Karpas-422 (cell line): Measurements from ENCODE around the gene RSAD1. TPM values are rescaled to one million over a fixed set of nuclear protein-coding genes. Genes with fewer than 3 reads are reported as not detected.
A peak's percentile ranks its signal among the peaks of the same experiment; 100 is the strongest.

Source experiments
- DNase-seq: peaks from one replicate; pipeline ENCODE4 v3.0.0-alpha.2; 2015
- H2AFZ ChIP-seq: fragments of 200-600 bp; sonication (generic); 2 replicates; pipeline ENCODE4 v1.6.1; 2014; ENCODE audit warnings: antibody characterized with exemption, low read length, mixed read lengths
- H3K27ac ChIP-seq: fragments of 200-600 bp; sonication (generic); 2 replicates; pipeline ENCODE4 v1.5.1; 2014; ENCODE audit warnings: mild to moderate bottlenecking, low read length, moderate library complexity
- H3K27me3 ChIP-seq: fragments of 200-600 bp; sonication (generic); 2 replicates; pipeline ENCODE4 v1.6.1; 2014; ENCODE audit warnings: low read length, mixed read lengths
- H3K36me3 ChIP-seq: fragments of 200-600 bp; sonication (generic); 2 replicates; pipeline ENCODE4 v1.6.1; 2014; ENCODE audit warnings: low read length, mixed read lengths; ENCODE audit not compliant: insufficient read depth
- H3K4me1 ChIP-seq: fragments of 200-600 bp; sonication (generic); 2 replicates; pipeline ENCODE4 v1.6.1; 2014; ENCODE audit warnings: mild to moderate bottlenecking, low read length, mixed read lengths
- H3K4me2 ChIP-seq: fragments of 200-600 bp; sonication (generic); 2 replicates; pipeline ENCODE4 v1.6.1; 2014; ENCODE audit warnings: low read length, low read depth, mild to moderate bottlenecking; ENCODE audit not compliant: poor library complexity, severe bottlenecking
- H3K4me3 ChIP-seq: fragments of 200-600 bp; sonication (generic); 2 replicates; pipeline ENCODE4 v1.5.1; 2014; ENCODE audit warnings: mild to moderate bottlenecking, antibody characterized with exemption, low read length, mixed read lengths
- H3K79me2 ChIP-seq: fragments of 200-600 bp; sonication (generic); 2 replicates; pipeline ENCODE4 v1.6.1; 2014; ENCODE audit warnings: mild to moderate bottlenecking, low read length, mixed read lengths
- H3K9ac ChIP-seq: fragments of 200-600 bp; sonication (generic); 2 replicates; pipeline ENCODE4 v1.6.0; 2014; ENCODE audit warnings: low read length
- H3K9me2 ChIP-seq: fragments of 200-600 bp; sonication (generic), shearing (Covaris generic); replicated peaks from 2 replicates; pipeline ENCODE4 v1.6.0; 2014; ENCODE audit warnings: mild to moderate bottlenecking, low read length, moderate library complexity; ENCODE audit not compliant: insufficient read depth
- H3K9me3 ChIP-seq: fragments of 300-700, 200-600 bp; sonication (generic); 2 replicates; pipeline ENCODE4 v1.6.1; 2014; ENCODE audit warnings: low read length, mixed read lengths
- H4K20me1 ChIP-seq: fragments of 200-600 bp; sonication (generic); 2 replicates; pipeline ENCODE4 v1.6.1; 2014; ENCODE audit warnings: mild to moderate bottlenecking, antibody characterized with exemption, low read length, low read depth; ENCODE audit not compliant: insufficient read depth
- total RNA-seq: library from RNA; depleted of rRNA; stranded (reverse); fragments of >200 nt; shearing (Covaris generic); gene quantifications from 2 replicates; pipeline ENCODE4 v1.2.3, GENCODE V29; 2014; ENCODE audit warnings: low replicate concordance

Gene RSAD1
- total RNA-seq, 1 experiment from 2014 or later, result 15.4 TPM

GRCh38 chr17:50480142-50480764, 1.6 kb downstream of the RSAD1 start:
- H3K36me3 ChIP-seq, result peaks cover 10% of the 10 kb centered on the region; the same call in 1 of the 2 replicates
- peak overlapping the region; percentile 33; the same call in 1 of the 2 replicates for H3K27ac ChIP-seq
- H2AFZ ChIP-seq, result no peak overlapping the region
- peak overlapping the region; percentile 84 for H3K4me3 ChIP-seq
- DNase-seq, result no peak
- H3K4me1 ChIP-seq, result peaks cover 40% of the 10 kb centered on the region
- no peaks in the 10 kb centered on the region for H3K27me3 ChIP-seq
- no peaks in the 10 kb centered on the region for H4K20me1 ChIP-seq
- H3K79me2 ChIP-seq, result peaks cover 20% of the 10 kb centered on the region
- H3K9ac ChIP-seq, result peak overlapping the region; percentile 83
- no peaks in the 10 kb centered on the region for H3K9me3 ChIP-seq
- H3K9me2 ChIP-seq, result no peaks in the 10 kb centered on the region
- peak overlapping the region; percentile 87 for H3K4me2 ChIP-seq

- Histone ChIP-seq H3K36me3 (peaks cover 17% of the 10 kb centered on the region; the same call in 1 of the 2 replicates), H2AFZ (no peak overlapping the region), H3K4me3 (peak overlapping the region; percentile 84; the same call in 1 of the 2 replicates), H3K9me3 (no peaks in the 10 kb centered on the region), H3K27me3 (no peaks in the 10 kb centered on the region), H3K9me2 (no peaks in the 10 kb centered on the region), H3K27ac (peak overlapping the region; percentile 17; the same call in 1 of the 2 replicates), H4K20me1 (no peaks in the 10 kb centered on the region), H3K9ac (peak overlapping the region; percentile 83; the same call in 1 of the 2 replicates), H3K79me2 (peaks cover 20% of the 10 kb centered on the region), H3K4me1 (peaks cover 40% of the 10 kb centered on the region), H3K4me2 (peak overlapping the region; percentile 87)
- DNase-seq, result peak; percentile 47
These were observed 2.3 kb downstream of the RSAD1 start for GRCh38 chr17:50480854-50481490.

- Histone ChIP-seq H2AFZ (no peak overlapping the region), H3K9ac (no peak overlapping the region), H3K27me3 (no peaks in the 10 kb centered on the region), H3K79me2 (peaks cover 20% of the 10 kb centered on the region), H3K4me1 (peaks cover 40% of the 10 kb centered on the region), H3K27ac (0 out of 2 replicates have a peak overlapping the region, but pooled peaks have one; percentile 17), H3K9me3 (no peaks in the 10 kb centered on the region), H3K4me3 (no peak overlapping the region), H3K9me2 (no peaks in the 10 kb centered on the region), H3K4me2 (no peak overlapping the region), H3K36me3 (peaks cover 19% of the 10 kb centered on the region; the same call in 1 of the 2 replicates), H4K20me1 (no peaks in the 10 kb centered on the region)
- no peak for DNase-seq
These were observed 3.0 kb downstream of the RSAD1 start for GRCh38 chr17:50481648-50482047.

GRCh38 chr17:50482110-50482509, 3.5 kb downstream of the RSAD1 start:
- no peak for DNase-seq
- no peaks in the 10 kb centered on the region for H3K9me3 ChIP-seq
- H3K9ac ChIP-seq, result 0 out of 2 replicates have a peak overlapping the region, but pooled peaks have one; percentile 19
- H3K27me3 ChIP-seq, result no peaks in the 10 kb centered on the region
- H3K79me2 ChIP-seq, result peaks cover 20% of the 10 kb centered on the region
- H3K4me3 ChIP-seq, result no peak overlapping the region
- no peak overlapping the region for H3K4me2 ChIP-seq
- H2AFZ ChIP-seq, result no peak overlapping the region
- H3K9me2 ChIP-seq, result no peaks in the 10 kb centered on the region
- peaks cover 19% of the 10 kb centered on the region; the same call in 1 of the 2 replicates for H3K36me3 ChIP-seq
- H4K20me1 ChIP-seq, result no peaks in the 10 kb centered on the region
- no peak overlapping the region for H3K27ac ChIP-seq
- H3K4me1 ChIP-seq, result peaks cover 40% of the 10 kb centered on the region

GRCh38 chr17:50482516-50482915, 3.9 kb downstream of the RSAD1 start:
- DNase-seq, result peak; percentile 88
- Histone ChIP-seq H3K27me3 (no peaks in the 10 kb centered on the region), H3K27ac (no peak overlapping the region), H3K36me3 (peaks cover 19% of the 10 kb centered on the region; the same call in 1 of the 2 replicates), H3K79me2 (peaks cover 20% of the 10 kb centered on the region), H3K9ac (0 out of 2 replicates have a peak overlapping the region, but pooled peaks have one; percentile 19), H3K4me1 (peaks cover 38% of the 10 kb centered on the region), H4K20me1 (no peaks in the 10 kb centered on the region), H3K4me2 (no peak overlapping the region), H3K9me2 (no peaks in the 10 kb centered on the region), H3K4me3 (no peak overlapping the region), H2AFZ (peak overlapping the region; percentile 39; the same call in 1 of the 2 replicates), H3K9me3 (no peaks in the 10 kb centered on the region)

GRCh38 chr17:50483266-50483665, 4.6 kb downstream of the RSAD1 start:
- Histone ChIP-seq H3K36me3 (peaks cover 19% of the 10 kb centered on the region; the same call in 1 of the 2 replicates), H3K79me2 (peaks cover 20% of the 10 kb centered on the region), H3K9me3 (no peaks in the 10 kb centered on the region), H4K20me1 (no peaks in the 10 kb centered on the region), H3K27ac (no peak overlapping the region), H3K4me2 (no peak overlapping the region), H3K4me3 (no peak overlapping the region), H2AFZ (no peak overlapping the region), H3K9me2 (no peaks in the 10 kb centered on the region), H3K4me1 (peaks cover 31% of the 10 kb centered on the region), H3K27me3 (no peaks in the 10 kb centered on the region), H3K9ac (no peak overlapping the region)
- DNase-seq, result no peak

- peaks cover 25% of the 10 kb centered on the region for H3K4me1 ChIP-seq
- DNase-seq, result no peak
These were observed 5.9 kb downstream of the RSAD1 start for GRCh38 chr17:50484386-50485155.

More at GRCh38 chr17:50484386-50485155, 5.9 kb downstream of the RSAD1 start:
- no peaks in the 10 kb centered on the region for H3K9me2 ChIP-seq
- H3K4me2 ChIP-seq, result no peak overlapping the region
- no peak overlapping the region for H2AFZ ChIP-seq
- no peak overlapping the region for H3K4me3 ChIP-seq
- peaks cover 19% of the 10 kb centered on the region; the same call in 1 of the 2 replicates for H3K36me3 ChIP-seq
- H4K20me1 ChIP-seq, result no peaks in the 10 kb centered on the region
- H3K9me3 ChIP-seq, result no peaks in the 10 kb centered on the region
- H3K27me3 ChIP-seq, result no peaks in the 10 kb centered on the region
- no peak overlapping the region for H3K9ac ChIP-seq
- H3K79me2 ChIP-seq, result peaks cover 16% of the 10 kb centered on the region
- no peak overlapping the region for H3K27ac ChIP-seq
